H1 (cell line): ENCODE data around the gene UMAD1. TPM values are rescaled to one million over a fixed set of nuclear protein-coding genes. Genes with fewer than 3 reads are reported as not detected.

Experiments
- CTCF ChIA-PET: fragments of 300-600 bp; sonication (Branson Sonifier 250); formaldehyde crosslinking; loops from one replicate; lab custom pipeline; 2021; ENCODE audit not compliant: partially characterized antibody; lab: Charles Lee
- POLR2A ChIA-PET: fragments of 300-600 bp; sonication (Branson Sonifier 250); formaldehyde crosslinking; loops from one replicate; lab custom pipeline; 2021; ENCODE audit warnings: inconsistent platforms; ENCODE audit not compliant: partially characterized antibody; lab: Charles Lee
- DNase-seq, 2 experiments: peaks; one replicate each; pipeline versions ENCODE4 v3.0.0 to v3.0.0-alpha.2; 2010 to 2022; ENCODE audit warnings: low spot score in 2 of 2, low read depth in 1 of 2, mixed read lengths in 1 of 2
- FAIRE-seq: peaks from 2 replicates; lab custom pipeline; 2011; peaks lifted over from hg19 to GRCh38; lab: Jason Lieb, UNC
- H2AFZ ChIP-seq: 2 replicates; pipeline ENCODE4 v1.8.1; 2012; ENCODE audit warnings: low read length, inconsistent platforms
- H2AK5ac ChIP-seq: 2 replicates; pipeline ENCODE4 v1.6.1; 2013; ENCODE audit warnings: low read depth, low read length
- H2BK120ac ChIP-seq: replicated peaks from 2 replicates; pipeline ENCODE3; 2013; ENCODE audit warnings: low read depth, low read length, inconsistent platforms
- H2BK12ac ChIP-seq: 2 replicates; pipeline ENCODE4 v1.6.1; 2013; ENCODE audit warnings: low read depth, low read length
- H2BK15ac ChIP-seq: 2 replicates; pipeline ENCODE4 v1.6.1; 2013; ENCODE audit warnings: low read length
- H2BK20ac ChIP-seq: 2 replicates; pipeline ENCODE4 v1.6.1; 2013; ENCODE audit warnings: low read length
- H2BK5ac ChIP-seq: 2 replicates; pipeline ENCODE4 v1.6.1; 2013; ENCODE audit warnings: low read depth, low read length
- H3K14ac ChIP-seq: 2 replicates; pipeline ENCODE4 v1.6.1; 2013; ENCODE audit warnings: inconsistent platforms; ENCODE audit not compliant: insufficient read length
- H3K18ac ChIP-seq: 2 replicates; pipeline ENCODE4 v1.6.1; 2013; ENCODE audit warnings: low read length; ENCODE audit errors: extremely low read depth
- H3K23ac ChIP-seq: 2 replicates; pipeline ENCODE4 v1.6.1; 2013; ENCODE audit warnings: inconsistent platforms; ENCODE audit not compliant: insufficient read length
- H3K23me2 ChIP-seq: 2 replicates; pipeline ENCODE4 v1.6.1; 2013; ENCODE audit warnings: low read depth, low read length
- H3K27ac ChIP-seq: 2 replicates; pipeline ENCODE4 v1.6.1; 2011; ENCODE audit warnings: low read depth, low read length, inconsistent platforms
- H3K27me3 ChIP-seq, 4 experiments: replicated peaks in 1 of 4; 1 replicate in 1 of 4; 2 replicates in 3 of 4; pipeline versions ENCODE4 v1.6.1 to v1.8.1; 2011 to 2013; ENCODE audit warnings: low read length in 3 of 4, mild to moderate bottlenecking in 3 of 4, inconsistent platforms in 2 of 4, mixed read lengths in 2 of 4, moderate library complexity in 1 of 4; ENCODE audit not compliant: control insufficient read depth in 3 of 4, insufficient read depth in 3 of 4; ENCODE audit errors: extremely low read depth in 1 of 4
- H3K36me3 ChIP-seq, 4 experiments: 2 replicates each; pipeline versions ENCODE4 v1.6.1 to v1.8.1; 2011 to 2013; ENCODE audit warnings: mild to moderate bottlenecking in 4 of 4, low read length in 3 of 4, moderate library complexity in 2 of 4, control low read depth in 1 of 4, inconsistent platforms in 1 of 4; ENCODE audit not compliant: insufficient read depth in 4 of 4, control insufficient read depth in 2 of 4
- H3K4ac ChIP-seq: replicated peaks from 2 replicates; pipeline ENCODE3; 2013; ENCODE audit warnings: low read length, low read depth, mixed read lengths, inconsistent platforms; ENCODE audit not compliant: insufficient read length
- H3K4me1 ChIP-seq, 4 experiments: replicated peaks in 1 of 4; 1 replicate in 1 of 4; 2 replicates in 3 of 4; pipeline versions ENCODE4 v1.6.1 to v1.8.1; 2011 to 2013; ENCODE audit warnings: low read length in 3 of 4, inconsistent platforms in 2 of 4, mixed read lengths in 1 of 4; ENCODE audit not compliant: insufficient read depth in 4 of 4, control insufficient read depth in 3 of 4
- H3K4me2 ChIP-seq, 2 experiments: 2 replicates each; pipeline versions ENCODE4 v1.6.1 to v1.8.1; 2011 to 2013; ENCODE audit warnings: low read depth in 2 of 2, low read length in 2 of 2, control low read depth in 1 of 2, inconsistent platforms in 1 of 2, mild to moderate bottlenecking in 1 of 2; ENCODE audit not compliant: insufficient read depth in 1 of 2
- H3K4me3 ChIP-seq, 4 experiments: fragments of 200-600, 300-600 bp in 1 of 4; sonication (generic), shearing (Covaris generic), sonication (Bioruptor Twin) in 1 of 4; 2 replicates each; pipeline versions ENCODE4 v1.5.1 to v1.8.1; 2011 to 2016; ENCODE audit warnings: low read length in 4 of 4, low read depth in 3 of 4, control low read depth in 2 of 4, inconsistent platforms in 2 of 4, mild to moderate bottlenecking in 2 of 4, mixed read lengths in 1 of 4, moderate library complexity in 1 of 4; ENCODE audit not compliant: insufficient read depth in 2 of 4; ENCODE audit errors: extremely low read depth in 1 of 4
- H3K56ac ChIP-seq: replicated peaks from 2 replicates; pipeline ENCODE3; 2013; ENCODE audit warnings: low read depth, mild to moderate bottlenecking, mixed read lengths, low read length, inconsistent platforms; ENCODE audit not compliant: insufficient read length
- H3K79me1 ChIP-seq: 2 replicates; pipeline ENCODE4 v1.6.1; 2013; ENCODE audit warnings: low read depth, low read length, control low read depth
- H3K79me2 ChIP-seq, 2 experiments: 2 replicates each; pipeline versions ENCODE4 v1.6.1 to v1.8.1; 2012 to 2013; ENCODE audit warnings: low read length in 2 of 2, mild to moderate bottlenecking in 2 of 2, inconsistent platforms in 1 of 2; ENCODE audit not compliant: insufficient read depth in 2 of 2, control insufficient read depth in 1 of 2
- H3K9ac ChIP-seq, 4 experiments: replicated peaks in 1 of 4; 1 replicate in 1 of 4; 2 replicates in 3 of 4; pipeline versions ENCODE4 v1.6.1 to v1.8.1; 2011 to 2013; ENCODE audit warnings: low read depth in 3 of 4, low read length in 3 of 4, control low read depth in 2 of 4, mild to moderate bottlenecking in 2 of 4, moderate library complexity in 2 of 4, inconsistent platforms in 1 of 4; ENCODE audit errors: extremely low read depth in 1 of 4
- H3K9me3 ChIP-seq, 2 experiments: 2 replicates each; pipeline versions ENCODE4 v1.6.1 to v1.8.1; 2012 to 2013; ENCODE audit warnings: mild to moderate bottlenecking in 2 of 2, moderate library complexity in 2 of 2, control low read depth in 1 of 2, inconsistent platforms in 1 of 2, low read depth in 1 of 2, low read length in 1 of 2, mixed read lengths in 1 of 2; ENCODE audit not compliant: insufficient read depth in 2 of 2
- H4K20me1 ChIP-seq, 2 experiments: replicated peaks in 1 of 2; 2 replicates each; pipeline versions ENCODE3 to v1.8.1; 2011 to 2013; ENCODE audit warnings: inconsistent platforms in 2 of 2, low read length in 2 of 2, mild to moderate bottlenecking in 1 of 2; ENCODE audit not compliant: insufficient read depth in 2 of 2, control insufficient read depth in 1 of 2
- H4K5ac ChIP-seq: 2 replicates; pipeline ENCODE4 v1.6.1; 2013; ENCODE audit warnings: low read length, low read depth, mixed read lengths, inconsistent platforms; ENCODE audit not compliant: insufficient read length
- H4K8ac ChIP-seq: 2 replicates; pipeline ENCODE4 v1.8.0; 2013; ENCODE audit warnings: mild to moderate bottlenecking, moderate library complexity, low read length, inconsistent platforms; ENCODE audit not compliant: insufficient read depth; ENCODE audit errors: extremely low read depth
- H4K91ac ChIP-seq: replicated peaks from 2 replicates; pipeline ENCODE3; 2013; ENCODE audit warnings: low read length, mixed read lengths, inconsistent platforms; ENCODE audit not compliant: insufficient read length
- ATF3 ChIP-seq: IDR thresholded peaks from 2 replicates; pipeline ENCODE4 v1.6.1; 2011; ENCODE audit warnings: low read depth, mild to moderate bottlenecking, low read length; ENCODE audit not compliant: insufficient read depth
- BACH1 ChIP-seq: IDR thresholded peaks from 2 replicates; pipeline ENCODE4 v1.6.1; 2012; ENCODE audit warnings: low read length, improper control_type of control experiment
- FOSL1 ChIP-seq: IDR thresholded peaks from 2 replicates; pipeline ENCODE4 v1.6.1; 2011; ENCODE audit warnings: mild to moderate bottlenecking, low read depth, low read length, moderate library complexity; ENCODE audit not compliant: insufficient read depth
- GABPA ChIP-seq: IDR thresholded peaks from 2 replicates; pipeline ENCODE4 v1.6.1; 2011; ENCODE audit warnings: mild to moderate bottlenecking, low read length, moderate library complexity, borderline replicate concordance; ENCODE audit not compliant: insufficient read depth
- GTF2F1 ChIP-seq: IDR thresholded peaks from 2 replicates; pipeline ENCODE4 v1.6.1; 2012; ENCODE audit warnings: low read depth, low read length, improper control_type of control experiment, borderline replicate concordance
- NRF1 ChIP-seq: IDR thresholded peaks from 2 replicates; pipeline ENCODE4 v1.6.1; 2011; ENCODE audit warnings: mild to moderate bottlenecking, low read depth, low read length, improper control_type of control experiment
- PHF8 ChIP-seq: fragments of 200-600 bp; sonication (generic); conservative IDR thresholded peaks from 2 replicates; pipeline ENCODE4 v1.7.1; 2012; ENCODE audit warnings: low read depth, mild to moderate bottlenecking, inconsistent platforms, low read length, moderate library complexity
- POLR2AphosphoS5 ChIP-seq: IDR thresholded peaks from 2 replicates; pipeline ENCODE4 v1.6.1; 2011; ENCODE audit warnings: low read depth, low read length
- RFX5 ChIP-seq: IDR thresholded peaks from 2 replicates; pipeline ENCODE4 v1.6.1; 2011; ENCODE audit warnings: low read depth, low read length, improper control_type of control experiment, borderline replicate concordance
- SUZ12 ChIP-seq: fragments of 200-600 bp; sonication (generic); IDR thresholded peaks from 2 replicates; pipeline ENCODE4 v1.6.1; 2012; ENCODE audit warnings: mild to moderate bottlenecking, inconsistent platforms, low read length, moderate library complexity, mixed read lengths
- YY1 ChIP-seq: IDR thresholded peaks from 2 replicates; pipeline ENCODE4 v1.6.1; 2011; ENCODE audit warnings: low read depth, mild to moderate bottlenecking, low read length
- WGBS, 2 experiments: shearing (Covaris generic) in 1 of 2; methylation state at CpG; one replicate each; pipeline versions ENCODE4 v1.1.6 to v1.1.7; 2013 to 2015; ENCODE audit warnings: low lambda C conversion rate in 2 of 2, mixed read lengths in 2 of 2, inconsistent platforms in 1 of 2, low coverage in 1 of 2, missing lambda C conversion rate in 1 of 2; ENCODE audit not compliant: insufficient replicate concordance in 2 of 2, insufficient coverage in 1 of 2, insufficient read length in 1 of 2; ENCODE audit errors: extremely low coverage in 1 of 2, missing lambda C conversion rate in 1 of 2; 5-methylcytosine and 5-hydroxymethylcytosine counted together
- polyA plus RNA-seq, 7 experiments: library from polyadenylated mRNA; depleted of rRNA in 3 of 7; stranded (reverse) in 5 of 7; unstranded in 2 of 7; fragments of >200 nt in 5 of 7; fragments of 200-250 nt in 2 of 7; gene quantifications; 1 replicate in 5 of 7; 2 replicates in 1 of 7; 4 replicates in 1 of 7; pipeline versions ENCODE4 v1.2.1 to v1.2.3, GENCODE V29; 2011 to 2013; ENCODE audit warnings: missing spikeins in 2 of 7, mixed read lengths in 2 of 7
- total RNA-seq: library from RNA; stranded (reverse); fragmentation: NEBNext Ultra II Directional; extraction: Animal tissue kit (Norgen Biotek cat#: 25700); gene quantifications from 2 replicates; pipeline ENCODE4 v1.2.1, GENCODE V29; 2021
- TF ChIP-seq, protein P1 (sequence below), 3 experiments: IDR thresholded peaks; 1 replicate in 2 of 3; 2 replicates in 1 of 3; pipeline versions ENCODE4 v1.5.1 to v1.6.1; 2011; ENCODE audit warnings: low read length in 3 of 3, mild to moderate bottlenecking in 3 of 3, inconsistent platforms in 2 of 3, low read depth in 1 of 3, moderate library complexity in 1 of 3; ENCODE audit not compliant: insufficient read depth in 1 of 3; ENCODE audit errors: control extremely low read depth in 1 of 3

The UMAD1 gene
- total and polyA plus RNA-seq, 2 of the 8 experiments (the other 6 are each of a cell fraction or from before 2014, with no cell fraction given) = 10.4 to 12.3 TPM

DNA sequence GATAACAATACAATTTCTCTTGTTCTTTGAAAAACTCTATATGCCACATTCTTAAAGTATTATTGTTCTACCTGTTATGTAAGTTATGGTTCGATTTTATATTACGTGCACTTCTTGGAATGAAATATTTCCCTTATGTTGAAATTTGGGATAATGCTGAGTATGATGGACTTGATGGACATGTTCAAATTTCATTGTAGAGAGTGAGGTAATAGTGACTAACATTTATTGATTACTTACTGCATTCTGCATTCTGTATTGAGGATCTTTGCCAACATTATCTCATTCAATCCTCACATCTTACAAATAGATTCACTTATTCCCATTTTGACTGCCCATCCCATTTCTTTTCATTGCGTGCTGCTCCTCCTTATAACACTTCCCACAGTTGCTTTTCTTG is 208.3 kb downstream of the UMAD1 start:
- no peak for FAIRE-seq
- no peak overlapping the region for H2BK20ac ChIP-seq
- H3K4me3 ChIP-seq = no peak overlapping the region
- no peaks in the 10 kb centered on the region for H3K27me3 ChIP-seq
- H3K36me3 ChIP-seq = no peaks in the 10 kb centered on the region
- H2BK5ac ChIP-seq = no peak overlapping the region
- no peak overlapping the region for H4K8ac ChIP-seq
- WGBS, 2 experiments = 56% methylated on average over 3 of the region's 3 CpGs; no CpG with 5 or more reads in 1 of the 2 experiments
- no peak overlapping the region for H3K4ac ChIP-seq
- ChIA-PET CTCF (interaction anchor here (0.8 kb wide), 1 partner anchor 8 kb away, joined by 3 read pairs; no protein-coding TSS in a partner anchor), POLR2A (no interaction called here)
- no peaks in the 10 kb centered on the region for H3K79me1 ChIP-seq
- H3K56ac ChIP-seq = no peak overlapping the region
- H3K4me2 ChIP-seq = no peak overlapping the region
- H3K27ac ChIP-seq = no peak overlapping the region
- no peaks in the 10 kb centered on the region for H4K20me1 ChIP-seq
- no peak overlapping the region for H2BK15ac ChIP-seq
- no peak for DNase-seq
- H3K23me2 ChIP-seq = no peaks in the 10 kb centered on the region
- no peak overlapping the region for H3K14ac ChIP-seq
- H3K79me2 ChIP-seq = no peaks in the 10 kb centered on the region
- no peak overlapping the region for H3K23ac ChIP-seq
- no peak overlapping the region for H3K18ac ChIP-seq
- no peak overlapping the region for H2BK12ac ChIP-seq
- no peak overlapping the region for H2BK120ac ChIP-seq
- no peaks in the 10 kb centered on the region for H3K9me3 ChIP-seq
- no peak overlapping the region for H2AK5ac ChIP-seq
- no peaks in the 10 kb centered on the region for H3K4me1 ChIP-seq
- TF ChIP-seq SUZ12 (no peak), POLR2AphosphoS5 (no peak), NRF1 (no peak), YY1 (no peak), PHF8 (no peak), GTF2F1 (no peak), BACH1 (no peak), GABPA (no peak), RFX5 (no peak), ATF3 (no peak), FOSL1 (no peak)
- TF ChIP-seq, protein P1, sequence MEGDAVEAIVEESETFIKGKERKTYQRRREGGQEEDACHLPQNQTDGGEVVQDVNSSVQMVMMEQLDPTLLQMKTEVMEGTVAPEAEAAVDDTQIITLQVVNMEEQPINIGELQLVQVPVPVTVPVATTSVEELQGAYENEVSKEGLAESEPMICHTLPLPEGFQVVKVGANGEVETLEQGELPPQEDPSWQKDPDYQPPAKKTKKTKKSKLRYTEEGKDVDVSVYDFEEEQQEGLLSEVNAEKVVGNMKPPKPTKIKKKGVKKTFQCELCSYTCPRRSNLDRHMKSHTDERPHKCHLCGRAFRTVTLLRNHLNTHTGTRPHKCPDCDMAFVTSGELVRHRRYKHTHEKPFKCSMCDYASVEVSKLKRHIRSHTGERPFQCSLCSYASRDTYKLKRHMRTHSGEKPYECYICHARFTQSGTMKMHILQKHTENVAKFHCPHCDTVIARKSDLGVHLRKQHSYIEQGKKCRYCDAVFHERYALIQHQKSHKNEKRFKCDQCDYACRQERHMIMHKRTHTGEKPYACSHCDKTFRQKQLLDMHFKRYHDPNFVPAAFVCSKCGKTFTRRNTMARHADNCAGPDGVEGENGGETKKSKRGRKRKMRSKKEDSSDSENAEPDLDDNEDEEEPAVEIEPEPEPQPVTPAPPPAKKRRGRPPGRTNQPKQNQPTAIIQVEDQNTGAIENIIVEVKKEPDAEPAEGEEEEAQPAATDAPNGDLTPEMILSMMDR (IDR thresholded peaks at IDR 0.05; ENCODE audit: control extremely low read depth in 1 of 3, insufficient read depth in 1 of 3, low read depth in 1 of 3, low read length in 3 of 3) = no peak
- TF ChIP-seq, all 59 proteins: peak for 0
- no peak overlapping the region for H3K9ac ChIP-seq
- H2AFZ ChIP-seq = no peak overlapping the region
- no peak overlapping the region for H4K91ac ChIP-seq
- no peak overlapping the region for H4K5ac ChIP-seq
